Tibial nerve (tissue), 4 donors: ENCODE data around the gene TPSG1. TPM values are rescaled to one million over a fixed set of nuclear protein-coding genes. Genes with fewer than 3 reads are reported as not detected.
"Not testable (repeated sequence)": the region's sequence is repeated elsewhere in the genome, so short reads cannot be mapped to it uniquely, and the experiment has no call there.

Experiments used
- DNase-seq, 2 donors: peaks; one replicate each; pipeline ENCODE4 v3.0.0-alpha.2; 2019; ENCODE audit warnings: low spot score in 2 of 2
- H3K27ac ChIP-seq, 4 donors: fragments of 200-600 bp; sonication (generic) in 3 of 4; one replicate each; pipeline ENCODE4 v1.5.1; 2017 to 2019; ENCODE audit warnings: mild to moderate bottlenecking in 1 of 4
- H3K27me3 ChIP-seq, 2 donors: fragments of 200-600 bp; sonication (generic) in 1 of 2; one replicate each; pipeline versions ENCODE4 v1.5.1 to v1.6.0; 2017 to 2019
- H3K36me3 ChIP-seq, 3 donors: fragments of 200-600 bp; sonication (generic); one replicate each; pipeline ENCODE4 v1.5.1; 2018 to 2019
- H3K4me1 ChIP-seq, 4 donors: fragments of 200-600 bp; sonication (generic) in 3 of 4; one replicate each; pipeline ENCODE4 v1.5.1; 2017 to 2019
- H3K4me3 ChIP-seq, 4 donors: fragments of 200-600 bp; sonication (generic) in 3 of 4; one replicate each; pipeline ENCODE4 v1.5.1; 2017 to 2019; ENCODE audit warnings: mild to moderate bottlenecking in 1 of 4, moderate library complexity in 1 of 4
- H3K9me3 ChIP-seq, 4 donors: fragments of 200-600 bp; sonication (generic) in 3 of 4; one replicate each; pipeline ENCODE4 v1.5.1; 2017 to 2019
- EP300 ChIP-seq, 2 donors: sonication (generic); formaldehyde crosslinking; IDR thresholded peaks; one replicate each; pipeline ENCODE4 v1.6.1; 2017; ENCODE audit warnings: antibody characterized with exemption in 2 of 2, mild to moderate bottlenecking in 1 of 2
- POLR2A ChIP-seq, 2 donors: fragments of 450-650 bp; IDR thresholded peaks; one replicate each; pipeline ENCODE4 v1.6.1; 2017; ENCODE audit warnings: antibody characterized with exemption in 2 of 2, mild to moderate bottlenecking in 2 of 2, moderate library complexity in 2 of 2
- WGBS, 2 donors: methylation state at CpG; one replicate each; pipeline ENCODE4 v1.1.5; 2018; 5-methylcytosine and 5-hydroxymethylcytosine counted together
- total RNA-seq, 4 donors: library from RNA; depleted of rRNA; stranded (reverse); fragments of >200 nt; gene quantifications; one replicate each; pipeline ENCODE4 v1.1.0, GENCODE V29; 2016
- TF ChIP-seq, protein P1 (sequence below), 5 experiments: fragments of 200-600 bp in 3 of 5; fragments of 450-650 bp in 2 of 5; sonication (generic) in 3 of 5; IDR thresholded peaks; one replicate each; pipeline ENCODE4 v1.5.1; 2016 to 2019; ENCODE audit warnings: antibody characterized with exemption in 5 of 5, mild to moderate bottlenecking in 3 of 5, moderate library complexity in 2 of 5

Gene TPSG1
- total RNA-seq, 4 donors from 2014 or later, result 2.5 TPM; not detected in 3

- Histone ChIP-seq H3K9me3 (no peaks in the 10 kb centered on the region), H3K36me3 (no peaks in the 10 kb centered on the region), H3K4me1 (no peaks in the 10 kb centered on the region), H3K4me3 (no peak overlapping the region), H3K27me3 (peaks cover 0 to 56% of the 10 kb centered on the region in 2 donors), H3K27ac (no peak overlapping the region)
- TF ChIP-seq EP300 (IDR thresholded peaks at IDR 0.05) (no peak), POLR2A (IDR thresholded peaks at IDR 0.05) (no peak)
- TF ChIP-seq, protein P1, sequence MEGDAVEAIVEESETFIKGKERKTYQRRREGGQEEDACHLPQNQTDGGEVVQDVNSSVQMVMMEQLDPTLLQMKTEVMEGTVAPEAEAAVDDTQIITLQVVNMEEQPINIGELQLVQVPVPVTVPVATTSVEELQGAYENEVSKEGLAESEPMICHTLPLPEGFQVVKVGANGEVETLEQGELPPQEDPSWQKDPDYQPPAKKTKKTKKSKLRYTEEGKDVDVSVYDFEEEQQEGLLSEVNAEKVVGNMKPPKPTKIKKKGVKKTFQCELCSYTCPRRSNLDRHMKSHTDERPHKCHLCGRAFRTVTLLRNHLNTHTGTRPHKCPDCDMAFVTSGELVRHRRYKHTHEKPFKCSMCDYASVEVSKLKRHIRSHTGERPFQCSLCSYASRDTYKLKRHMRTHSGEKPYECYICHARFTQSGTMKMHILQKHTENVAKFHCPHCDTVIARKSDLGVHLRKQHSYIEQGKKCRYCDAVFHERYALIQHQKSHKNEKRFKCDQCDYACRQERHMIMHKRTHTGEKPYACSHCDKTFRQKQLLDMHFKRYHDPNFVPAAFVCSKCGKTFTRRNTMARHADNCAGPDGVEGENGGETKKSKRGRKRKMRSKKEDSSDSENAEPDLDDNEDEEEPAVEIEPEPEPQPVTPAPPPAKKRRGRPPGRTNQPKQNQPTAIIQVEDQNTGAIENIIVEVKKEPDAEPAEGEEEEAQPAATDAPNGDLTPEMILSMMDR (IDR thresholded peaks at IDR 0.05), result no peak
- no peak for DNase-seq
- WGBS, 2 donors, result 77 to 90% methylated on average over 16 to 22 of the region's 22 CpGs
Observed at GRCh38 chr16:1256874-1257322, 31.8 kb upstream of the TPSG1 start.

- not testable (repeated sequence) for H3K4me3 ChIP-seq, H3K9me3 ChIP-seq, DNase-seq, H3K4me1 ChIP-seq, H3K27ac ChIP-seq, H3K36me3 ChIP-seq
- peaks cover 0 to 50% of the 10 kb centered on the region in 2 donors for H3K27me3 ChIP-seq
- WGBS, 2 donors, result 78 to 88% methylated on average over 13 to 16 of the region's 23 CpGs
Observed at GRCh38 chr16:1256296-1256873, 31.3 kb upstream of the TPSG1 start.

DNA sequence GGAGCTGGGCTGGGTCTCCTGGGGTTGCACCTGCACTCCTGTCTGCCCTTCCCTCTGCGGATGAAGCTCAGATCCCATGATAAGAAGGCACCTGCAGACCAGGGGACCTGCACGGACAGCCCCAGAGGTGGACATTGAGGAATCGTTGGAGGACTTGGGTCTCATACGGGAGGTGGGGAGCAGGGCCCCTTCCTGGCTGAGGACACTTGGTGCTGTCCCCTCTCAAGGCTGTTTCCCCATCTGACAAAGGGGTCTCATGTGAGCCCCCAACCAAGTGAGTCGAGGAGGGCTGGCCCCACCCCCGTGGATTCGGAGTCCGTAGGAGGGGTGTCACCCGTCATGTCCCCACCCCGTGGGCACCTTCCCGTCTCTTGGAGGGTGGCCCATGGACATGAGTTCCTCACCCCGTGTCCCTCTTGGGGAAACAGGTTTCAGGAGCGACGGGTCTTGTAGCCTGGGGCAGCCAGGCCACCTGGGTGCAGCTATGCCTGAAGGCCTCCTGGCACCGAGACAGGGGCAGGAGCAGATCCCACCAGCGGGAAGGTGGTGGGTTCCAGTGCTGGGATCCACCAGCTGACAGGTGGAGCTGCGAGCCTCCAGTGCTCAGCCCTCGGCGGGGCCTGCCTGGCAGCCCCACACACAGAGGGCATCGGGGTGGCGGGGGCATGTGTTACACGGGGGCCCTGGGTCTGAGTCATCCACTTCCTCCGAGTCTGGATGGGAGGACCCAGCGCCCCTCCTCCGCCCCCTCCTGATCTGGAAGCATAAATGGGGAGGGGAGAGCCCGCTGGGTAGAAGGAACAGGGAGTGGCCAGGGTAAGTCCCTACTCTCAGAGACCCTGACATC is 30.4 kb upstream of the TPSG1 start, which contains the start of gene TPSD1:
Gene TPSD1, plus strand, starts transcription at position 794 of the 847 bp plus-strand sequence. CDS start 212 bp downstream, outside the sequence.
- not testable (repeated sequence) for H3K4me1 ChIP-seq, H3K4me3 ChIP-seq, DNase-seq, H3K36me3 ChIP-seq, H3K9me3 ChIP-seq, H3K27ac ChIP-seq
- WGBS, 2 donors, result 63 to 66% methylated on average over 8 to 25 of the region's 26 CpGs
- peaks cover 0 to 42% of the 10 kb centered on the region in 2 donors for H3K27me3 ChIP-seq

- peaks cover 0 to 35% of the 10 kb centered on the region in 2 donors for H3K27me3 ChIP-seq
- 83% methylated on average over 2 of the region's 3 CpGs; no CpG with 5 or more reads in 1 of the 2 donors for WGBS, 2 donors
- not testable (repeated sequence) for H3K27ac ChIP-seq, DNase-seq, H3K36me3 ChIP-seq, H3K4me3 ChIP-seq, H3K4me1 ChIP-seq, H3K9me3 ChIP-seq
Observed at GRCh38 chr16:1254821-1255220, 29.8 kb upstream of the TPSG1 start.

DNA sequence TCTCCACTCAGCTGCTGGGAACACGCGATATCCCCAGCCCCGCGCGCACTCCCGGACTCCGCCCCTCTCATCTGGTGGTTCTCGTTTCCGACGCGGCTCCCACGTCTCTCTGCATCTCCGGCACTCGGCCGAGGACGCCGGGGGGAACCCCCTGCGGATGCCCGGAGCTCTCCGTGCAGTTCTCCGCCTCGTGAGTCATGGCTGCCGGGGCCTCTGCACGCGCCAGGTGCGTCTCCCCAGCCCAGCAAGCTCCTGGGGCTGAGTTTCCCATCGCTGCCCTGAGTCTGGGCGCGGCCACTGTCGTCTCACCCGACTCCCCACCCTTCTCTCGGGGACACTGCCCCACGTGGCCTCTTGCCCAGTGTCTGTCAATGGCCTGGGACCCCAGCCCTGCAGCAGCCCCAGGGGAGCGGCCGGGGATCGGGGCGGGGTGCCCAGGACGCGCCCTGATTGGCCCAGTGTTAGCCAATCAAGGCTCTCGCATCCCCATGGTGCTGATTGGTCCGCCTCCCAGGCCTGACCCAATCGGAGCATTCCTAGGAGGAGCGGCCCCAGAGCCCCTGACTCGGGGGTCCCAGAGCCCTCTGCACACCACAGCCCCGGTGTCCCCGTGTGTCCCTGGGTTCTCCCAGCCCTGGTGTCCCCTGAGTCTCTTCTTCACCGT is 28.8 kb upstream of the TPSG1 start:
- H3K4me1 ChIP-seq, H3K4me3 ChIP-seq, H3K27ac ChIP-seq, H3K36me3 ChIP-seq, H3K9me3 ChIP-seq, DNase-seq: not testable (repeated sequence)
- H3K27me3 ChIP-seq, result peaks cover 0 to 25% of the 10 kb centered on the region in 2 donors
- no CpG with 5 or more reads among the region's 47 CpGs for WGBS, 2 donors

DNA sequence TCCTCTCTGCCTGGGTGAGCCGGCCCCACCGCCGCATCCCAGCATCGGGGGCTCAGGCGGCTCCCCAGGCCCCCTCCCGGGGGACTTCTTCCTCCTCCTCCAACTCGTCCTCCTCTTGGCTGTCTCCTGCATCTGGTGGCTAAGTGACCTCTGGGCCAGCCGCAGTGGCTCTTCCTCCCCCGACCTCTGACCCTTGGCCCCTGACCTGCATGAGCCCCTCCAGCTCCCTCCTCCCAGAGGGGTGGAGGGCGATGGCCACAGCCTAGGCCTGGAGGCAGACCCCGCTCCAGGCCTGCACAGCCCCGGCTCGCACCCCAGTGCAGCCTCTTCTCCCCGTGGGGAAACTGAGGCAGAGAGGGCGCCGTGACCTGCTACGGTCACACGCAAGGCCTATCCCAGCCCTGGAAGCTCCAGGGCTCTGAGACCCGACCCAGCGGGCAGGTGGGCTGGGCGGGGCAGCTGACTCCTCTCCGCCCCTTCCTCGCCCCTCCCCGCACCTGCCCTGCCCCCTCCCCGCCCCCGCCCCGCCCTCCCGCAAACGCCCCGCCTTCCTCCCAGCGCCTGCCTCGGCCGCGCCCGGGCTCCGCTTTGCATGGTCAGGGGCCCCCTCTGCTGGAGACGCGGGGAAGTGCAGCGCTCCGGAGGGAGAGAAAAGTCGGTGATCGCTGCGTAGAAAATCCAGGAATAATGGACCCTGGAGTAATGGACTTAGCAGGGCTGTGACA is 24.1 kb upstream of the TPSG1 start:
- not testable (repeated sequence) for H3K27ac ChIP-seq, H3K4me1 ChIP-seq, H3K9me3 ChIP-seq, H3K4me3 ChIP-seq, H3K36me3 ChIP-seq, DNase-seq
- peaks cover 0 to 22% of the 10 kb centered on the region in 2 donors for H3K27me3 ChIP-seq
- WGBS, 2 donors, result no CpG with 5 or more reads among the region's 43 CpGs

GRCh38 chr16:1247903-1248537 is 23.0 kb upstream of the TPSG1 start:
- not testable (repeated sequence) for H3K4me1 ChIP-seq, DNase-seq, H3K36me3 ChIP-seq, H3K4me3 ChIP-seq, H3K9me3 ChIP-seq, H3K27ac ChIP-seq
- 81 to 89% methylated on average over 13 to 14 of the region's 14 CpGs for WGBS, 2 donors
- peaks cover 0 to 22% of the 10 kb centered on the region in 2 donors for H3K27me3 ChIP-seq
